GM19025 (cell line): ENCODE results near the gene UTS2R.

Experiments
- ATAC-seq: cut with Tn5 transposase; IDR thresholded peaks from one replicate; pipeline ENCODE4 v1.9.1; 2021; ENCODE audit warnings: mild to moderate bottlenecking, low read depth, moderate library complexity; ENCODE audit not compliant: unreplicated experiment

Gene UTS2R

DNA sequence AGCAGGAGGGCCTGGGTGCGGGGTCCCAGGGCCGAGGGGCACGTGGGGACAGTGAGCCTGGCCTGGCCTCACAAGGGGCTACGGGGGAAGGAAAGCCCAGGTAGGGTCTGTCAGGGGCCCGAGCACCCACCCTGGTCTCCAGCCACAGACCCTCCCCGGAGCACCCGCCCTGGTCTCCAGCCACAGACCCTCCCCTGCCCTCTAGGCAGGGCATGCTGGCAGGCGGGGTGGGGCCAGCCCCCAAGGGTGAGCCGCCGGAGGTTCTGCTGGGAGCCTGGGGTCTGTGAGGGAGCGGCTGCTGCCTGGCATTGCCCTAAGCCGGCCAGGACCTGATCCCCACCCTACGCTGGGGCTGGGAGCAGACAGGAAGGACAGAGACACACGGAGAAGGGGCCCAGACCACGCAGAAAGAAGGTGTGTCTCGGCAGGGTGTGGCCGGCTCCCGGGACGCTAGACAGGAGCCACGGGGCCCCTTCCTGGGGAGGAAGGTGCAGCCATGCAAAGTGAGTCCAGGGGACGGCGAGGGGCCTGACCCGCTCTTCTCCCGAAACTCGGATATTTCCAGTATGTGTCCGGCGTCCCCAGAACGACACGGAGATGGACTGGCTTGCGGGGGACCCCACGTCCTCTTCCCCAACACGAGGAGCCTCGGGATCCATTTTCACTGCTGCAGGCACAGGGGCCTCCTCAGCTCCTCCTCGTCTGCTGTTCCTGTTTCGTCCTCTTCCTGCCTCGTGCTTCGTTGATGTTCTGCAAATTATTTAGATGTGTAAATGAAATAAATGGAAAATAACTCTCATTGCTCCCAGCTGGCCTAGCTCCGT is 15.5 kb downstream of the UTS2R start:
- ATAC-seq = no peak

DNA sequence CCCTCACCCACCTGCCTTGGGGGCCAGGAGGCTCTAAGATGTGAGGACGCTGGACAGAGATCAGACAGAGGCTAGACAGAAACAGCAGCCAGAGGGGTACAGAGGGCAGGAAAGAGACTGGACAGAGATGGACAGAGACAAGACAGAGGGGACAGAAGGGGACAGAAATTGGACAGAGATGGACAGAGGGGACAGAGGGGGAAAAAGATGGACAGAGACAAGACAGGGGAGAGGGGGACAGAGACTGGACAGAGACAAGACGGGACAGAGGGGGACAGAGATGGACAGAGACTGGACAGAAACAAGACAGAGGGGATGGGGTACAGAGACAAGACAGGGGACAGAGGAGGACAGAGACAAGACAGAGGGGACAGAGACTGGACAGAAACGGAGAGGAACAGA is 16.1 kb downstream of the UTS2R start:
- ATAC-seq = no peak

DNA sequence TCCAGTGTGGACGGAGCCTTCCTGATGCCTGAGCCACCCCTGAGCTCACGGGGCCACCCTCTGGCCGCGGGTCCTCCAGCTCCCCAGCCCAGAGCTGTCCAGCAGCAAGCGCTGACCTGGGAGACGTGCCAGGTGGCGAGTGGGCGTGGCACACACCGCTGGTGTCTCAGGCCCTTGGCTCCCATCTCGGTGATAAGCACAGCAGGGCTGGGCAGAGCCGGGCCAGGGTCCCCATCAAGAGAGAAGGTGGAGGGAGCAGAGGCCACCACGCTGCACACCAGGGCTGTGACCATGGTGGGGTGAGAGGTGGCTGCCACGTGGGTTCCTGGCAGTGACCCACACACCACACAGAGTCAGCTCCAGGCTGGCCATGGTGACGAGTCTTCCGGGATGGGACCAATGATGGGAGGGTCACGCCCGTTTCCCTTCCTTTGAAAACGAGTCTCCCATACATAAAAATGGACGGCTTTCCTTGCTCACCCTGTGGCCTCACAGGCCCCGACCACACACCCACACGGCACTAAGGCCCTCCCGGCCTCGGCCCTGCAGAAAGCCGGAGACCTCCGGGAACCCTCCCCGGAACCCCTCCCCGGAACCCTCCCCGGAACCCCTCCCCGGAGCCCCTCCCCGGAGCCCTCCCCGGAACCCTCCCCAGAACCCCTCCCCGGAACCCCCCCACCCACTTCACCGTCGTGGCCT is 16.8 kb downstream of the UTS2R start:
- ATAC-seq = no peak

DNA sequence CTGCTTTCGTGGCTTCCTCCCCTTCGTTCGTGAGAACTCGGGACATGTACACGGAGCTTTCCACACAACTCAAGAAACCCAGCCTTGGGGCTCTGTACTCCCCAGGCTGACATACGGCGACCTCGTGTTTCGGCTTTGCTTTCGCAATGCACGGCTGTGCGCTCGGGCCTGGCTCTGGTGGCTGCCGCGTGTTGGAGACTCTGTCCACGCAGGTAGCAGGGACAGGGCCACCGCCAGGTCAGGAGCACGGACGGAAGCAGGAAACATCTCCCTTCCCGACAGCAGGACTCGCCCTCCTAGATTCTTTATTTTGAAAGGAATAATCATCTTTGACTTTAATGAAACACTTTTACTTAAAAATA is 17.3 kb downstream of the UTS2R start:
- ATAC-seq = no peak

DNA sequence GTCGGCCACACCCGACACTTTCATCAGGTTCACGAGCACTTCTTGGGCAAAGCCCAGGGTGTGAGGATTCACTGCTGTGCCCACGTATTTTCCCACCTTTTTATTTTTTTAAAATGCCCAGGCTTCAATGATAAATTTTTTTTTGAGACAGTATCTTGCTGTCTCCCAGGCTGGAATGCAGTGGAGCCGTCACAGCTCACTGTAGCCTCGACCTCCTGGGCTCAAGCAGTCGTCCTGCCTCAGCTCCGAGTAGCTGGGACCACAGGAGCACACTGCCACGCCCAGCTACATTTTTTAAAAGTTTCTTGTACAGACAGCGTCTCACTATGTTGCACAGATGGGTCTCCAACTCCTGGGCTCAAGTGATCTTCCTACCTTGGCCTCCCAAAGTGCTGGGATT is 17.8 kb downstream of the UTS2R start:
- ATAC-seq = no peak

DNA sequence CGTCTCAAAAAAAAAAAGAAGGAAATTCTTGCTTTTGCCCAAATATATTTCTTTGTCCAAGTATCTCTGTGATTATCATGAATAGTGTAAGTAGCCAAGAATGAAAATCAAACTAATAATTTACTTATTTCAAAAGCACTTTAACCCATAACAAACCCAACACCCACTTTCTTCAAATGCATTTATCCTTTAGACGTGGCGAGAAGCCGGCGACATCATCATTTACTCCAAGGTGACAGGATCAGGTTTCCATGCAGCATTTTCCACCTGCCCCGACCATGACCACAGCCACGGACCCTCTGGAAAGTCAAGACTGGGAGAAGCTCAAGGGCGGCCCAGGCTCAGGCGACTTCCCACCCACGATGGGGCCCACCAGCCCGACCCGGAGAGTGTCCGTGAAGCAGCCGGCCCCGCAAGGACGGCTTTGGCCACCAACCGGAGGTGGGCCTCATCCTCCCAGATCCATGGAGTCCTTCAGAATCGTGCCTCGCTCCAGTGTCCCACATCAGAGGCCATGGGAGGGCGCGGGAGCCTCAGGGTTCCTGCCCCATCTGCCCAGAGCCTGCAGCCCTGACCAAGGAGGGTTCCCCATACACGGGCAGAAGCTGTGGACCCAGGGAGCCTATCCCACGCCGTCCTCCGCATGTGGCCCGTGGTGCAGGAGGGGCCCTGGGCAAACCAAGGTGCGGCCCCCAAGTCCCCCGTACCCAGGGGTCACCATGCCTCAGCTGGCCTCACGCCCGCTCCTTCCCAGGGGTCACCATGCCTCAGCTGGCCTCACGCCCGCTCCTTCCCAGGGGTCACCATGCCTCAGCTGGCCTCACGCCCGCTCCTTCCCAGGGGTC is 18.7 kb downstream of the UTS2R start:
- no peak for ATAC-seq

DNA sequence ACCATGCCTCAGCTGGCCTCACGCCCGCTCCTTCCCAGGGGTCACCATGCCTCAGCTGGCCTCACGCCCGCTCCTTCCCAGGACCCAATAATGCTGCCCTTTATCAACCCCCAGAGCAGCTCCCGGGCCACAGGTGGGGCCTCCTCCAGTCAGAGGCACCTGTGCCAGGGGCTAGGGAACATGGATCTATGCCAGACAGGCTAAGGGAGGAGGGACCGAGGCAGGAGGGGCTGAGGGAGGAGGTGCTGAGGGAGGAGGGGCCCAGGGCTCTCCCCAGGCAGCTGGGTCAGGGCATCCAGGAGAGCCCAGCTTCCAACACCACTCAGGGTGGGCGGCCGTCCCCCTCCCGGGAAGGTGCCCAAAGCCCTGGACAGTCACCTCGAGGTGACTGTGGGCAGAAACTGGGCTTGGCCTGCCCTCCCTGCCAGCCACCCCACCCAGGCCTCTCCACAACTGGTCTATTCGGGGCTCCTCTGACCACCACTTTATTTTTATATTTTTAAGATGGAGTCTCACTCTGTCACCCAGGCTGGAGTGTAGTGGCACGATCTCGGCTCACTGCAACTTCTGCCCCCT is 19.4 kb downstream of the UTS2R start:
- no peak for ATAC-seq

DNA sequence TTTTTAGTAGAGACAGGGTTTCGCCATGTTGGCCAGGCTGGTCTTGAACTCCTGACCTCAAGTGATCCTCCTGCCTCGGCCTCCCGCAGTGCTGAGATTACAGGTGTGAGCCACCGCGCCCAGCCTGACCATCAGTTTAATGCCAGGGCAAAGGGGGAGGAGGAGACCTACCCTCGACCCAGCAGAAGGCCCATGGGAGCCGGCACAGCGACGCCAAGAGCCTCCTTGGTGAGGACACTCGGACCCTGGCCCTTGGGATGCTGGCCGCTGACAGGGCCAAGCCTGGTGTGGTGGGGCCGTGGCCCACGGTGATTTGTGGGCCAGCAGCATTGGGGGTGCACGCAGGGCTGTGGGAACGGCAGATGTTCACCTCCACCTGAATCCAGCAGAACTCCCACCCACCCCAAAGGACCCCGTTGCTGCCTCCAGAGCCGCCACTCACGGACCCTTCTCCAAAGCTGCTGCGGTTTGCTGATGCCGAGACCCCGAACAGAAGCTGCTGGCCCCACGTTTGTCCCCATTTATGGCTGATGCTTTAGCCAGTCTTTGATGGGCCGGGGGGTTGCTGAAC is 20.0 kb downstream of the UTS2R start:
- no peak for ATAC-seq

DNA sequence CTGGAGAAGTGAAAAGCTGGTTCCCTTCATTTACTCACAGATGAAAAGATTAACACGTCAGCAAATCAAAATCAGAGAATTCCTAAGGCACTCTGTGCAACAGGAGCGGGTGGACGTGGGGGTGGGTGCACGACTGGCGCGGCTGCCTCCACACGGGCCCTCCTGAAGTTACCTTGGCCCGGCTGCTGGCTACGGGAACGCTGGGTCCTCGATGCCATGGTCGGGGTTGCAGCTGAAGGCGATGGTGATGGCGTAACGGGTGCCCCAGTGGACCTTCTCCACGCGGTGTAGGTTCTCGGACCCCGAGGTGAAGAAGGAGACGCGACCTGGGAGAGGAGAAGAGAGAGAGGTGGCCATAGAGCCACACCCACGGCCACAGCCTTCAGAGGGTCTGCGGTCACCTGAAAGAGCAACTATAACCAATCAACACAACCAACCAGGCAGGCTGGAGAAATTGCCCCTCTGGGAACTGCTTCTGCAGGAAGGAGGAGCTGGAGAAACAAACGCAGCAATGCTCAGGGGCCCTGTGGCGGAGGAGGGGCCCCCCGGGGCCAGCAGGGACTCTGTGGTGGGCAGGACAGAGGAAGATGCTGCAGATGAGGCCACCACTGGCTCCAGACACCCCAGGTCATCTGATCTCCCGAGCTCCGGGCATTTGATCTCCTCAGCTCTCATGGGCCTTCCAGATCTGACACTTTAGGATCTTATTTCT is 20.8 kb downstream of the UTS2R start:
- no peak for ATAC-seq

DNA sequence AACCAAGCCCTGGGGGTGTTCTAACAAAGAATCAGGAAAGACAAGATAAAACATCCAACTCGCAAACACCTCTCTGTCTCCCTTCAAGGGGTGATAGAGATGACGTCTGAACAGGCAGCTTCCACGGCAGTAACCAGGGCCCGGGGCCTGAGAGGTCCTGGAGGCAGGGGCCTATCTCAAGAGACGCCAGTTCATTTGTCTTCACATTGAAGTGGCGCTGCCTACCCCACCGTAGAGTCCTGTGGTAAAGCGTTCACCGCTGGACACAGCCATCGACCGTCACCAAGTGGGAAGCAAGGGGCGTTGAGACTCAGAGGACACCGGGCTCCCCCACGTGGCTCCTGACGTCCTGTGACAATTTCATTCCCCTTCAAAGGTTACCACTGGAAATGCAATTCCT is 21.4 kb downstream of the UTS2R start:
- ATAC-seq = no peak

DNA sequence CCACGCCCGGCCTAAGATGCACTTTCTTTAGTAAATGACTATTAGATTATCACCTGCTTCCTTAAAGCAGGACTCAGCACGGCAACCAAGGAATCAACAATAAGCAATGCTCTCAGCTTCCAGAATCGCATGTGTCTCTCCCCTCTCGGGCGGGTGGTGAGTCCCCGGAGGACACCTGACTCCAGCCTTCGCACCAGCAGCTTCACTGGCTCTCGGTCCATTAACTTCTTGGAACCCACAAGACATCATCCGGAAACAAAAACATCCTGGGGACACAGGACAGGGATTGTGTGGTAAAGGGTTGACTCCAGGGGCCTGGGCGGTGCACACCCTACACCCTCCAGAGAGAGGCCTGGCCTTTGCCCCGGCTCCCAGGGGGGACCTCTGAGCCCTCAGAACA is 22.7 kb downstream of the UTS2R start:
- no peak for ATAC-seq

DNA sequence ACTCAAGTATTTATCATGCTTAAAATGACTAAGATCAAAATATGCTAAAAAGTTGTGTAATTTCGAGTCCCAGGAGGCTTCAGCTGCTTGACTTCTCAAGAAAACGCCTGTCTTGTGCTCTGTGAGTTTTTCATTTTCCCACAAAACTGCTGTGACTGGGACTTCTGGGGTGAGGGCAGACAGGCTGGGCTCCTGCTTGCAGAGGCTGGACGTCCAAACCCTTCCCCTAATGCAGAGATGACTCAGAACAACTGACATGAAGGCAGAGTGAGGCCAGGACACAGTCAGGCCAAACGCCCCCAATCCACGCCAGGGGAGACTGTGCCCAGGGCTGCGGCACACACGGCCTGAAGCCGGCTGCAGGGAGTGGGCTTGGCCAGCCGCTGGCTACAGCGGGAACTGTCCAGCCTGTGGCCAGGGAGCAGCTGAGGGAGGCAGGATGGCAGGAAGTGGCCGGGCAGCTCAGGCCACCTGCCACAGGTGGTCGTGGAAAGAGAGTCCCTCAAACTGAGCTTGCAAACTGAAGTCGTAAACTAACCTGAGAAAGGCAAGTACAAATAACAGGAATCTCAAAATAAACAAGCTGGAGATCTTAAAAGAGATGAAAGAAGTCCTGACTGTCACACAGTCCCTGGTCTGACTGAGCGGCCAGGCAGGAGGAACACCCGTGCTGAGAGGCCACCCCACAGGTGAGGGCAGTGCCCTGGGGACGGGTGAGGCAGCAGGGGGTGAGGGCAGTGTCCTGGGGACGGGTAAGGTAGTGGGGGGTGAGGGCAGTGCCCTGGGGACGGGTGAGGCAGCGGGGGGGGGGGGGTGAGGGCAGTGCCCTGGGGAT is 25.3 kb downstream of the UTS2R start:
- no peak for ATAC-seq

DNA sequence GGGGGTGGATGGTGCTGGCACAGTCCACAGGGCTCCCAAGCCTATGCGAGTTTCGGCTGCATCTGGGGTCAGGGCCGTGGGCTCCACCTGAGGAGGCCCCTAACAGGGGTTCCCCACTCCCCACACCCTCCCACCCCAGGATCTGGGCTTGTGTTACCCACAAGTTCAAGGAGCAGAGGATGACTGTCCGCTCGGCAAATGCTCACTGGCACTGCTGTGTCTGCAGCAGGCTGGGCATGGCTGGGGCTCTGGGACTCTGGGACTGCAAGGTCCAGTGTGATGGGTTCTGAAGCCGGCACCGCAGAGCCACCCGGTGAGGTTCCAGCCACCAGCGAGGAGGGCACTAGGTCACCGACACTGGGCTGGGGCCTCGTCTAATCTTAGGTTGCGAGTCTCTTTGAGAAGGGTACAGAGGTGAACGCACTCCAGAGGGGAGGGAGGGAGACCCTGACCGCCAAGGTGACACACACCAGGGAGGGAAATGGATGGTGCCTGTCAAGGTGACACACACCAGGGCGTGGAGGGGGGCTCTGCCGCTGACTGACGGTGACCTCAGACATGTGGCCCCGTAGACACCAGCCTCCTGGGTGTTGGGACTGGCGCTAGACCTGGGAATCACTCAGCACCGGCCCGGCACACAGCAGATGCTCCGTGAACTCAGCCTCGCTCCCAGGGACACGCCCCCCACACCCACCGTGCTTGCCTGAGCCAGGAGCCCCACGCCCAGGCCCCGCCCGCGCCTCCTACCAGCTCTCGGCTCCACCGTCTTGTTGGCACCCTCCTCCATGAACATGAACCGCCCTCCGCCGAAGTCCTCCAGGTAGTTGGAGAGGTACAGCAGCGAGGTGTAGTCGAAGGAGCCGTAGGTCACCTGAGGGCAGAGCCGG is 26.1 kb downstream of the UTS2R start:
- ATAC-seq = no peak

DNA sequence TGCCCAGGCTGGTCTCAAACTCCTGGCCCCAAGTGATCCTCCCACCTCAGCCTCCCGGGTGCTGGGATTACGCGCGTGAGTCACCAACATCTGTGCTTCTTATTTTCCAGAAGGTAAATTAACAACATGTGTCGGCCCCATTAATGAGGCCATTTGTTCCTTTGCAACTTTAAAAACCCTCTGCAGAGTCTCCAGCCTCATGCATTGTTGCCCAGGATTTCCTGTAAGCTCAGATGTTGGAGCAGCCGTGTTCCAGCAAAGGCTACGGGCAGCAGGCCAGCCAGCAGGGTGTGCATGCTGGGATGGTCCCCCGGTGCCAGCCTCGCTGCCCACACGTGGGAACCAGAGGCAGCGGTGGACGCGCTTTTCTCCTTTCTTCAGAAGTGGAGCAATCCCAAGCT is 27.5 kb downstream of the UTS2R start:
- no peak for ATAC-seq

DNA sequence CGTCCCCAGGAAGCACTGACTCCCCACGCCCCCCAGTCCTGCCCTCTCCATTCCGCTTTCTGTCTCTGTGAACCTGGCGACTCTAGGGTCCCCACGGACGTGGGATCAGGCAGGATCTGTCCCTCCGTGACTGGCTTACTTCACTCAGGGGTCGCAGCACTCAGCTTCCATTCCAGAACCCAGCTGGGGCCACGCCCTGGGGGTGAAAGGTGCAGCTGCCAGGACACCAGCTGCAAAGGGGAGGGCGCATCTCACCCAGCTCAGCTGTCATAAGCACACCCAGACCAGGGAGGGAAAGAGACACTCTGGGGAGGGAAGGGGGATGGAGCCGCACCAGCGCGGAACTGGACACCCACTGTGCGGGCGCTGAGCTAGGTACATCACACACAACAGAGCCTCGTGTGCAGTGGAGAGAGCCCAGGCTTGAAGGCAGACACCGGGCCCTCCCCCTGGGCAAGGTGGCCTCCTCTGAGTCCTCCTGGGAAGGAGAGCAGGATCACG is 28.1 kb downstream of the UTS2R start:
- ATAC-seq = no peak

DNA sequence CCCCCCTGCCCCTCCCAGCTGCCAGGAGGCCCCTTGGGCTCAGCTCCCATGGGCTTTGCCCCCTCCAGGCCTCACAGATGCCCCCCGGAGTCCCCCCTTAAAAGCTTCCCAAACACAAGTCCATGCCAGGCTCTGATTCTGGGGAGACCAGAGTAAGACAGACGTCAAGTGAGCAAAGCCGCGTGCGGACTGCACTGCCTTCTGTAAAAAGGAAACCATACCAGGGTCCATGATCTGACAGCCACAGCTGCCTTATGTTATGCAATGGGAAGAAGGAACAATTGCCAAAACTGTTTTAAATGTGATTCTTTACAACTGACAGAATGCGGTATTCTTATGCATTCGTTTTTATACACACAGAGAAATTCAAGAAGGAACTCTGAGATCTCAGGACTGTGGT is 28.6 kb downstream of the UTS2R start:
- ATAC-seq = no peak

DNA sequence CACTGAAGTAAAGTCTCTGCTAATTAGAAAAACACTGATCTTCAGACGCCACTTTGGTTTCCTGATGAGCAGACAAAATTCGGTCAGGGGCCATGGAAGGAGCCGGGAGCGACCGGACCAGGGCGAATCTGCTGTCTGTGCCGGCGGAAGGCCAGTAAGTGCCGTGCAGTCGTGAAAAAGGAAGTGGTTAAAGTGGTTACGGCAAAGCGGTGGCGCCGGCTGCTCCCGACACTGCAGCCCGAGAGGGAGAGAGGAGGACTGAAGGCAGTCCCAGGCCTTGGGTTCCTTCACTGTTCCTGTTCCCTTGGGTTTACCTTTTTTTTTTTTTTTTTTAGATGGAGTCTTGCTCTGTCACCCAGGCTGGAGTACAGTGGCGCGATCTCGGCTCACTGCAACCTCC is 29.3 kb downstream of the UTS2R start:
- no peak for ATAC-seq

DNA sequence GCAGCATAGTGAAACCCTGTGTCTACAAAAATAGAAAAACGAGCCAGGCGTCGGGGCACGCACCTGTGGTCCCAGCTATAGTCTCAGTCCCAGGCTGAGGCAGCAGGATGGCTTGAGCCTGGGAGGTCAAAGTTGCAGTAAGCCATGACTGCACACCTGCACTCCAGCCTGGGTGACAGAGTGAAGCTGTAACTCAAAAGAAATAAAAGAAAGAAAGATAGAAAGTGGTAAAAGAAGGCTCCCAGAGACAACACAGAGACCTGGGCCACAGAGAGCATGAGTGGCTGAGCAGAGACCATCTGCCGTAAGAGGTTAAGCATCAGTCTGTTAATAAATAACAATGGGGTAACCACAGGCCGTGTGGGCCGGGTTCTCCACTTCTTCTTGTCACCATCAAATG is 31.3 kb downstream of the UTS2R start:
- ATAC-seq = peak; percentile 88
